ENCODE results near the gene HECTD1. TPM values are rescaled to one million over a fixed set of nuclear protein-coding genes. Genes with fewer than 3 reads are reported as not detected.
A peak's percentile ranks its signal among the peaks of the same experiment; 100 is the strongest.

HECTD1 gene
- total RNA-seq, 4 donors from 2014 or later, result 177 to 224 (median 206) TPM

GRCh38 chr14:31203414-31203742 lies 4.2 kb downstream of the HECTD1 start:
- 98% methylated on average over 3 of the region's 3 CpGs for WGBS
- Histone ChIP-seq H3K36me3 (peaks cover 0 to 20% (median 15%) of the 10 kb centered on the region in 4 donors), H3K4me1 (peaks cover 12 to 73% (median 65%) of the 10 kb centered on the region in 4 donors), H3K9me3 (no peaks in the 10 kb centered on the region), H3K27me3 (no peaks in the 10 kb centered on the region), H3K4me3 (no peak overlapping the region), H3K27ac (replicated peaks in 1 of 4) (peak overlapping the region in 1 of 4 donors; percentile 14)
- no peak for DNase-seq (ENCODE audit: extremely low spot score)
- TF ChIP-seq CTCF (IDR thresholded peaks at IDR 0.05), result no peak
- no peak for TF ChIP-seq POLR2A (IDR thresholded peaks at IDR 0.05; ENCODE audit: low read depth)
- no peak for TF ChIP-seq EP300 (IDR thresholded peaks at IDR 0.05)
- no peak for TF ChIP-seq POLR2AphosphoS5 (IDR thresholded peaks at IDR 0.05)
- intact Hi-C loops (cut with DNase I), result loop anchor here (10.0 kb wide), 2 partner anchors 121 to 151 kb away; no protein-coding TSS in a partner anchor

- DNase-seq (ENCODE audit: extremely low spot score), result no peak
- intact Hi-C loops (cut with DNase I), result loop anchor here (10.0 kb wide), 2 partner anchors 124 to 154 kb away; no protein-coding TSS in a partner anchor
- TF ChIP-seq CTCF (IDR thresholded peaks at IDR 0.05), result no peak
- TF ChIP-seq POLR2A (IDR thresholded peaks at IDR 0.05; ENCODE audit: low read depth), result no peak
- no peak for TF ChIP-seq EP300 (IDR thresholded peaks at IDR 0.05)
- no peak for TF ChIP-seq POLR2AphosphoS5 (IDR thresholded peaks at IDR 0.05)
- H3K9me3 ChIP-seq, result no peaks in the 10 kb centered on the region
- H3K27ac ChIP-seq (replicated peaks in 1 of 4), result no peak overlapping the region
- H3K4me1 ChIP-seq, result peaks cover 27 to 89% (median 84%) of the 10 kb centered on the region in 4 donors
- no peaks in the 10 kb centered on the region for H3K27me3 ChIP-seq
- H3K4me3 ChIP-seq, result no peak overlapping the region
- H3K36me3 ChIP-seq, result peaks cover 0 to 20% (median 15%) of the 10 kb centered on the region in 4 donors
- 67% methylated on average over 1 of the region's 1 CpG for WGBS
These were observed 6.5 kb downstream of the HECTD1 start for GRCh38 chr14:31201111-31201510.

GRCh38 chr14:31200702-31200990 lies 6.9 kb downstream of the HECTD1 start:
- H3K9me3 ChIP-seq, result no peaks in the 10 kb centered on the region
- no peak overlapping the region for H3K27ac ChIP-seq (replicated peaks in 1 of 4)
- intact Hi-C loops (cut with DNase I), result loop anchor here (10.0 kb wide), 2 partner anchors 124 to 154 kb away; no protein-coding TSS in a partner anchor
- no peak overlapping the region for H3K4me3 ChIP-seq
- 73% methylated on average over 1 of the region's 1 CpG for WGBS
- peaks cover 29 to 89% (median 86%) of the 10 kb centered on the region in 4 donors for H3K4me1 ChIP-seq
- no peak for TF ChIP-seq EP300 (IDR thresholded peaks at IDR 0.05)
- no peak for TF ChIP-seq POLR2AphosphoS5 (IDR thresholded peaks at IDR 0.05)
- no peak for TF ChIP-seq CTCF (IDR thresholded peaks at IDR 0.05)
- no peak for TF ChIP-seq POLR2A (IDR thresholded peaks at IDR 0.05; ENCODE audit: low read depth)
- peaks cover 0 to 20% (median 15%) of the 10 kb centered on the region in 4 donors for H3K36me3 ChIP-seq
- no peak for DNase-seq (ENCODE audit: extremely low spot score)
- no peaks in the 10 kb centered on the region for H3K27me3 ChIP-seq

GRCh38 chr14:31197671-31198070 lies 9.9 kb downstream of the HECTD1 start:
- intact Hi-C loops (cut with DNase I), result no loop called here
- TF ChIP-seq POLR2A (IDR thresholded peaks at IDR 0.05; ENCODE audit: low read depth) (no peak), POLR2AphosphoS5 (IDR thresholded peaks at IDR 0.05) (no peak), EP300 (IDR thresholded peaks at IDR 0.05) (no peak), CTCF (IDR thresholded peaks at IDR 0.05) (no peak)
- peaks cover 42 to 92% (median 86%) of the 10 kb centered on the region in 4 donors for H3K4me1 ChIP-seq
- 94% methylated on average over 1 of the region's 1 CpG for WGBS
- H3K27me3 ChIP-seq, result no peaks in the 10 kb centered on the region
- H3K27ac ChIP-seq (replicated peaks in 1 of 4), result no peak overlapping the region
- no peak for DNase-seq (ENCODE audit: extremely low spot score)
- H3K4me3 ChIP-seq, result no peak overlapping the region
- peaks cover 0 to 9% (median 5%) of the 10 kb centered on the region in 4 donors for H3K36me3 ChIP-seq
- no peaks in the 10 kb centered on the region for H3K9me3 ChIP-seq
